DOHH2 (cell line): ENCODE results near the gene GINS2.

Experiments used
- H3F3A ChIP-seq: fragments of 200-600 bp; sonication (generic), shearing (Covaris generic); 2 replicates; pipeline ENCODE4 v1.6.0; 2016; ENCODE audit warnings: antibody characterized with exemption, mild to moderate bottlenecking; ENCODE audit not compliant: control insufficient read depth, insufficient read depth
- H3K27ac ChIP-seq: fragments of 200-600 bp; sonication (generic); 2 replicates; pipeline ENCODE4 v1.5.1; 2014; ENCODE audit warnings: low read depth, mild to moderate bottlenecking, low read length, moderate library complexity
- H3K27me3 ChIP-seq: fragments of 200-600 bp; sonication (generic); 2 replicates; pipeline ENCODE4 v1.6.1; 2014; ENCODE audit warnings: mild to moderate bottlenecking, low read length, mixed read lengths; ENCODE audit not compliant: control insufficient read depth
- H3K36me3 ChIP-seq: fragments of 200-600 bp; sonication (generic); 2 replicates; pipeline ENCODE4 v1.6.1; 2014; ENCODE audit warnings: mild to moderate bottlenecking, low read length, moderate library complexity, mixed read lengths; ENCODE audit not compliant: control insufficient read depth
- H3K4me1 ChIP-seq: fragments of 200-600 bp; sonication (generic); 2 replicates; pipeline ENCODE4 v1.6.1; 2014; ENCODE audit warnings: mild to moderate bottlenecking, low read length, mixed read lengths; ENCODE audit not compliant: control insufficient read depth
- H3K4me2 ChIP-seq: fragments of 200-600 bp; sonication (generic); 2 replicates; pipeline ENCODE4 v1.6.0; 2014; ENCODE audit warnings: mild to moderate bottlenecking, low read length, moderate library complexity
- H3K4me3 ChIP-seq: fragments of 200-600 bp; sonication (generic); 2 replicates; pipeline ENCODE4 v1.5.1; 2014; ENCODE audit warnings: mild to moderate bottlenecking, low read length, mixed read lengths
- H3K79me2 ChIP-seq: fragments of 200-600 bp; sonication (generic); 2 replicates; pipeline ENCODE4 v1.6.1; 2014; ENCODE audit warnings: mild to moderate bottlenecking, low read length, mixed read lengths; ENCODE audit not compliant: control insufficient read depth
- H3K9me2 ChIP-seq: fragments of 200-600 bp; sonication (generic); replicated peaks from 2 replicates; pipeline ENCODE4 v1.6.1; 2014; ENCODE audit warnings: mild to moderate bottlenecking, low read length, mixed read lengths; ENCODE audit not compliant: control insufficient read depth
- H3K9me3 ChIP-seq: fragments of 200-600 bp; sonication (generic); 2 replicates; pipeline ENCODE4 v1.6.1; 2014; ENCODE audit warnings: antibody characterized with exemption, low read length, mixed read lengths; ENCODE audit not compliant: control insufficient read depth, insufficient read depth
- H4K20me1 ChIP-seq: fragments of 200-600 bp; sonication (generic); 2 replicates; pipeline ENCODE4 v1.6.0; 2014; ENCODE audit warnings: low read depth, mild to moderate bottlenecking, antibody characterized with exemption, low read length, moderate library complexity; ENCODE audit not compliant: control insufficient read depth, insufficient read depth
- EZH2phosphoT487 ChIP-seq: fragments of 200-600 bp; sonication (generic); IDR thresholded peaks from 2 replicates; pipeline ENCODE4 v1.6.1; 2017; ENCODE audit warnings: borderline replicate concordance, mild to moderate bottlenecking, antibody characterized with exemption, low read length, moderate library complexity, mixed read lengths
- TF ChIP-seq, protein P1 (sequence below): fragments of 200-600 bp; sonication (generic); IDR thresholded peaks from one replicate; pipeline ENCODE4 v1.5.1; 2014; ENCODE audit warnings: antibody characterized with exemption, mild to moderate bottlenecking, low read depth, low read length; ENCODE audit not compliant: poor library complexity, severe bottlenecking

The GINS2 gene

DNA sequence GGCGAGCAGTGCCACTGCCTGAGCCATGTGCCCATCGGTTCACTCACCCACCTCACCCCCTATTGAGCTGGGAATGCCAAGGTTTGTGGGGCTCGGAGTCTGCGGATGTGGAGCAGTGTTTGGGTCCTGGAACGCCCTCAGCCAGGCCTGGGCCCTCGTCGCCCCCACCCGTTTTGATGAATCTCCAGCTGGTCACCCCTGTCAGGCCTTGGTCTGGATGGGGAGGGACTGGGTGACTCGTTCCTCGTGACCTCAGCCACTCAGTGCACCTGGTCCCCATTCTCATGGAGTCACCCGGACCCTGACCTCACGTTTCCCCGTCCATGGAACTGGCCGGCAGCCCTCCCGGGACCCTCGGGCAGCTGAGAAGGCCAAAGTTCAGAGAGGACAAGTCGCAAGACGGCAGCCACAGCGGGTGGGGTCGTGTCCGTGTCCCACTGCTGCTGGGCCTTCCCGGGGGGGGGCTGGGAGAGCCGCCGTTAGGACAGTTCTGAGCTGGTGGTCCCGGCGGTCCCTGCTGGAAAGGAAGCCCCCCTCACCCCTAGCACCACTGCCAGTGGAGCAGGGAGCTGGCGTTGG, 52.4 kb downstream of the GINS2 start:
- no peaks in the 10 kb centered on the region for H3K9me3 ChIP-seq
- no peaks in the 10 kb centered on the region for H3K9me2 ChIP-seq
- H3K4me1 ChIP-seq: no peaks in the 10 kb centered on the region
- H3F3A ChIP-seq: no peaks in the 10 kb centered on the region
- H3K4me3 ChIP-seq: no peak overlapping the region
- H3K27ac ChIP-seq: no peak overlapping the region
- no peaks in the 10 kb centered on the region; the same call in 1 of the 2 replicates for H3K36me3 ChIP-seq
- no peak overlapping the region for H3K4me2 ChIP-seq
- peaks cover 71% of the 10 kb centered on the region for H3K79me2 ChIP-seq
- no peaks in the 10 kb centered on the region; the same call in 1 of the 2 replicates for H4K20me1 ChIP-seq
- TF ChIP-seq, protein P1, sequence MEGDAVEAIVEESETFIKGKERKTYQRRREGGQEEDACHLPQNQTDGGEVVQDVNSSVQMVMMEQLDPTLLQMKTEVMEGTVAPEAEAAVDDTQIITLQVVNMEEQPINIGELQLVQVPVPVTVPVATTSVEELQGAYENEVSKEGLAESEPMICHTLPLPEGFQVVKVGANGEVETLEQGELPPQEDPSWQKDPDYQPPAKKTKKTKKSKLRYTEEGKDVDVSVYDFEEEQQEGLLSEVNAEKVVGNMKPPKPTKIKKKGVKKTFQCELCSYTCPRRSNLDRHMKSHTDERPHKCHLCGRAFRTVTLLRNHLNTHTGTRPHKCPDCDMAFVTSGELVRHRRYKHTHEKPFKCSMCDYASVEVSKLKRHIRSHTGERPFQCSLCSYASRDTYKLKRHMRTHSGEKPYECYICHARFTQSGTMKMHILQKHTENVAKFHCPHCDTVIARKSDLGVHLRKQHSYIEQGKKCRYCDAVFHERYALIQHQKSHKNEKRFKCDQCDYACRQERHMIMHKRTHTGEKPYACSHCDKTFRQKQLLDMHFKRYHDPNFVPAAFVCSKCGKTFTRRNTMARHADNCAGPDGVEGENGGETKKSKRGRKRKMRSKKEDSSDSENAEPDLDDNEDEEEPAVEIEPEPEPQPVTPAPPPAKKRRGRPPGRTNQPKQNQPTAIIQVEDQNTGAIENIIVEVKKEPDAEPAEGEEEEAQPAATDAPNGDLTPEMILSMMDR: no peak
- no peak for TF ChIP-seq EZH2phosphoT487
- no peaks in the 10 kb centered on the region for H3K27me3 ChIP-seq

DNA sequence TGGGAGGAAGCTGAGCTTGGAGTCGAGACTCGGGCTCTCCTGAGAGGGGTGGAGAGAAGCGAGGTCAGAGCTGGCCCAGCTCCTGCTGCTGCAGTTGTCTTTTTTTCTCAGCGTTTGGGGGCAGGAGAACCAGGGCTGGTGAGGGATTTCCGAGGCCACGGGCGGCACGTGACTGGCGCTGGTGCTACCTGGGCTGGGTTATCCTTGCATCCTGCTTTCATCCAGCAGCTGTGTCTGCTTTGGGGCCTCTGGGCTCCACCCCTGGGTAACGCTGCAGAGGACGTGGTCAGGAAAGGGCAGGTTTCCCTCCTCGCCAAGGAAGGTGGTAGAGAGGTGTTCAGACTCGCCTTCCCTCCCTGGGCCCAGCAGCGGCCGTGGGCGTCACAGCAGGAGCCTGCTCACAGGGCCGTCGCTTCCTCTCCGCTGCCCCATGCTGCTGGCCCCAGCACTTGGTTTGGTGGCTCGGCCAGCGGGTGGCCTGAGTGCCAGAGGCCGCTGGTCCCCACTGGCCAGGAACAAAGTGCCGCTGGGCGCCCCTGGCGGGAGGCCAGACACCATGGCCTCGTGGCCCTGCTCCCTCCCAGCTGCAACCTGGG, 53.1 kb downstream of the GINS2 start:
- no peaks in the 10 kb centered on the region for H3K9me3 ChIP-seq
- H3K36me3 ChIP-seq: no peaks in the 10 kb centered on the region; the same call in 1 of the 2 replicates
- no peak for TF ChIP-seq EZH2phosphoT487
- TF ChIP-seq, protein P1: no peak
- no peaks in the 10 kb centered on the region; the same call in 1 of the 2 replicates for H4K20me1 ChIP-seq
- no peak overlapping the region for H3K4me3 ChIP-seq
- H3K27ac ChIP-seq: no peak overlapping the region
- no peaks in the 10 kb centered on the region for H3K4me1 ChIP-seq
- H3F3A ChIP-seq: no peaks in the 10 kb centered on the region
- H3K27me3 ChIP-seq: no peaks in the 10 kb centered on the region
- H3K79me2 ChIP-seq: peaks cover 72% of the 10 kb centered on the region
- no peaks in the 10 kb centered on the region for H3K9me2 ChIP-seq
- H3K4me2 ChIP-seq: no peak overlapping the region

DNA sequence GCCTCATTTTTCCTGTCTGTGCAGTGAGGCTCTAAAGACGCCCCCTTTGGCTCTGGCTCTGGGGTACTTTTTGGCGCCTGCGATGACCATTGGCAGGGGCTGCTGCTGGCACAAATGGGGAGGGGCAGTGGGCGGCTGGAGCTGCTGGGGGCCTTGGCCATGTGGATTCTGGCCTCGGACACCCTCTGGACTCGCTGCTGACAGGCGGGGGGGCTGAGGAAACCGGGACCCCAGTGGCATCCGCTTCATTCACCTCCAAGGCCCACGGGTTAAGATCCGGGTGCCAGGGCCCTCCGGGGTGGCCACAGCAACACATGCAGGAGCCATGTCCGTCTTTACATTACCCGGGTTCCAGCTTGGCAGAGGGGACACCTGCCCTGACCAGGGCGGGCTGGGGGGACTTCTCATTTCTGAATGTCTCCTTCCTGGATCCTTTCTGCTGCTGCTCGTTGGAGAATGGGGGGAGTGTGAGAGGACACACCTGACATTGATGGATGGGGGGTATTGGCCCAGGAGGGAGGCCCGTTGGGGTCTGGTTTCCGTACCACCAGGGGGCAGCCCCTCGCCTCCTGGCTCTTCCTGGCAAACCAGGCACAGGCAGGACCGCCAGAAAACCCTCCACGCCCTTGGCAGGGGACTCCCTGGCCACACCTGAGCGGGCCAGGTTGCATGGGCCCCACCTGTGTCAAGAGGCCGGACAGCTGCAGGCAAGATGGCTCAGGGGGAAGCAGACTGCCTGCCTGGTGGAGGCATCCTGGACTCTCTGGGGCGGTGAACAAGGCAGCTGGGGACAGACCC, 53.8 kb downstream of the GINS2 start:
- no peaks in the 10 kb centered on the region for H3K4me1 ChIP-seq
- no peaks in the 10 kb centered on the region for H3K9me3 ChIP-seq
- no peaks in the 10 kb centered on the region for H3K27me3 ChIP-seq
- TF ChIP-seq EZH2phosphoT487: no peak
- TF ChIP-seq, protein P1: peak; percentile 33
- no peak overlapping the region for H3K4me2 ChIP-seq
- no peaks in the 10 kb centered on the region; the same call in 1 of the 2 replicates for H4K20me1 ChIP-seq
- no peak overlapping the region for H3K4me3 ChIP-seq
- H3K36me3 ChIP-seq: no peaks in the 10 kb centered on the region; the same call in 1 of the 2 replicates
- no peaks in the 10 kb centered on the region for H3F3A ChIP-seq
- peaks cover 75% of the 10 kb centered on the region for H3K79me2 ChIP-seq
- no peak overlapping the region for H3K27ac ChIP-seq
- no peaks in the 10 kb centered on the region for H3K9me2 ChIP-seq
